CD4-positive, alpha-beta T cell treated with Interleukin-15 for 4 hours (primary cell): Measurements from ENCODE around the gene DNAJC13.
"Not testable (repeated sequence)": the region's sequence is repeated elsewhere in the genome, so short reads cannot be mapped to it uniquely, and the experiment has no call there.

ENCODE experiments used
- DNase-seq: peaks from one replicate; pipeline ENCODE4 v3.0.0-alpha.2; 2020; ENCODE audit warnings: low spot score

Gene DNAJC13

GRCh38 chr3:132549169-132549568 lies 131.9 kb downstream of the DNAJC13 start:
- no peak for DNase-seq

- DNase-seq, result no peak
Measured at GRCh38 chr3:132549890-132550578, 132.7 kb downstream of the DNAJC13 start.

- DNase-seq, result no peak
Measured at GRCh38 chr3:132550579-132551305, 133.4 kb downstream of the DNAJC13 start.

GRCh38 chr3:132553826-132554225 lies 136.5 kb downstream of the DNAJC13 start:
- no peak for DNase-seq

- no peak for DNase-seq
Measured at GRCh38 chr3:132554437-132554836, 137.1 kb downstream of the DNAJC13 start.

GRCh38 chr3:132555306-132556035 lies 138.2 kb downstream of the DNAJC13 start:
- DNase-seq, result no peak

GRCh38 chr3:132556036-132556386 lies 138.7 kb downstream of the DNAJC13 start:
- not testable (repeated sequence) for DNase-seq

- DNase-seq, result no peak
Measured at GRCh38 chr3:132556508-132557159, 139.3 kb downstream of the DNAJC13 start.

- no peak for DNase-seq
Measured at GRCh38 chr3:132561003-132561402, 143.7 kb downstream of the DNAJC13 start.

GRCh38 chr3:132563420-132564069 lies 146.2 kb downstream of the DNAJC13 start:
- no peak for DNase-seq

- no peak for DNase-seq
Measured at GRCh38 chr3:132564070-132564465, 146.8 kb downstream of the DNAJC13 start.

GRCh38 chr3:132568422-132568821 lies 151.1 kb downstream of the DNAJC13 start:
- no peak for DNase-seq

- DNase-seq, result no peak
Measured at GRCh38 chr3:132569153-132569552, 151.9 kb downstream of the DNAJC13 start.

GRCh38 chr3:132569580-132569979 lies 152.3 kb downstream of the DNAJC13 start:
- DNase-seq, result no peak

GRCh38 chr3:132570016-132570415 lies 152.7 kb downstream of the DNAJC13 start:
- no peak for DNase-seq

GRCh38 chr3:132573797-132574211 lies 156.5 kb downstream of the DNAJC13 start:
- no peak for DNase-seq

GRCh38 chr3:132587401-132587800 lies 170.1 kb downstream of the DNAJC13 start:
- DNase-seq, result no peak
